ENCODE results near the gene NBPF1.
"Not testable (repeated sequence)": the region's sequence is repeated elsewhere in the genome, so short reads cannot be mapped to it uniquely, and the experiment has no call there.

Gene NBPF1

GRCh38 chr1:16633540-16634282 lies 20.3 kb upstream of the NBPF1 start:
- not testable (repeated sequence) for H3K4me3 ChIP-seq (ENCODE audit: low read depth, low read length); H3K9me3 ChIP-seq; H3K4me1 ChIP-seq; H3K27me3 ChIP-seq; H3K36me3 ChIP-seq; DNase-seq

GRCh38 chr1:16632044-16632850 lies 18.9 kb upstream of the NBPF1 start:
- DNase-seq; H3K27me3 ChIP-seq; H3K4me3 ChIP-seq (ENCODE audit: low read depth, low read length); H3K4me1 ChIP-seq; H3K9me3 ChIP-seq: not testable (repeated sequence)
- H3K36me3 ChIP-seq, result peaks cover 11% of the 10 kb centered on the region

- Histone ChIP-seq H3K4me3 (ENCODE audit: low read depth, low read length) (no peak overlapping the region), H3K9me3 (no peaks in the 10 kb centered on the region), H3K4me1 (no peaks in the 10 kb centered on the region), H3K36me3 (peaks cover 11% of the 10 kb centered on the region), H3K27me3 (no peaks in the 10 kb centered on the region)
- no peak for TF ChIP-seq CTCF (IDR thresholded peaks at IDR 0.05; ENCODE audit: low read depth, low read length)
- DNase-seq, result no peak
Observed at GRCh38 chr1:16631248-16632043, 18.1 kb upstream of the NBPF1 start.

GRCh38 chr1:16630661-16631247 lies 17.4 kb upstream of the NBPF1 start:
- no peak for TF ChIP-seq CTCF (IDR thresholded peaks at IDR 0.05; ENCODE audit: low read depth, low read length)
- no peaks in the 10 kb centered on the region for H3K27me3 ChIP-seq
- no peaks in the 10 kb centered on the region for H3K9me3 ChIP-seq
- no peak for DNase-seq
- no peak overlapping the region for H3K4me3 ChIP-seq (ENCODE audit: low read depth, low read length)
- no peaks in the 10 kb centered on the region for H3K4me1 ChIP-seq
- H3K36me3 ChIP-seq, result peaks cover 11% of the 10 kb centered on the region

- H3K27me3 ChIP-seq; DNase-seq; H3K9me3 ChIP-seq; H3K4me3 ChIP-seq (ENCODE audit: low read depth, low read length); H3K4me1 ChIP-seq: not testable (repeated sequence)
- H3K36me3 ChIP-seq, result peaks cover 11% of the 10 kb centered on the region
Observed at GRCh38 chr1:16629916-16630530, 16.7 kb upstream of the NBPF1 start.

- no peak for DNase-seq
- Histone ChIP-seq H3K4me1 (no peaks in the 10 kb centered on the region), H3K9me3 (no peaks in the 10 kb centered on the region), H3K4me3 (ENCODE audit: low read depth, low read length) (no peak overlapping the region), H3K27me3 (no peaks in the 10 kb centered on the region), H3K36me3 (peaks cover 11% of the 10 kb centered on the region)
- no peak for TF ChIP-seq CTCF (IDR thresholded peaks at IDR 0.05; ENCODE audit: low read depth, low read length)
Observed at GRCh38 chr1:16628361-16629111, 15.2 kb upstream of the NBPF1 start.

GRCh38 chr1:16626409-16626983 lies 13.1 kb upstream of the NBPF1 start:
- H3K36me3 ChIP-seq, result peaks cover 11% of the 10 kb centered on the region
- H3K9me3 ChIP-seq; H3K4me1 ChIP-seq; H3K4me3 ChIP-seq (ENCODE audit: low read depth, low read length); DNase-seq; H3K27me3 ChIP-seq: not testable (repeated sequence)

Measured in BE2C (cell line).